H1 (cell line): ENCODE measurements around the gene SOAT2. TPM values are rescaled to one million over a fixed set of nuclear protein-coding genes. Genes with fewer than 3 reads are reported as not detected.

Experiments
- CTCF ChIA-PET: fragments of 300-600 bp; sonication (Branson Sonifier 250); formaldehyde crosslinking; loops from one replicate; lab custom pipeline; 2021; ENCODE audit not compliant: partially characterized antibody; lab: Charles Lee
- POLR2A ChIA-PET: fragments of 300-600 bp; sonication (Branson Sonifier 250); formaldehyde crosslinking; loops from one replicate; lab custom pipeline; 2021; ENCODE audit warnings: inconsistent platforms; ENCODE audit not compliant: partially characterized antibody; lab: Charles Lee
- DNase-seq, 2 experiments: peaks; one replicate each; pipeline versions ENCODE4 v3.0.0 to v3.0.0-alpha.2; 2010 to 2022; ENCODE audit warnings: low spot score in 2 of 2, low read depth in 1 of 2, mixed read lengths in 1 of 2
- FAIRE-seq: peaks from 2 replicates; lab custom pipeline; 2011; peaks lifted over from hg19 to GRCh38; lab: Jason Lieb, UNC
- H2AFZ ChIP-seq: 2 replicates; pipeline ENCODE4 v1.8.1; 2012; ENCODE audit warnings: low read length, inconsistent platforms
- H2AK5ac ChIP-seq: 2 replicates; pipeline ENCODE4 v1.6.1; 2013; ENCODE audit warnings: low read depth, low read length
- H2BK120ac ChIP-seq: replicated peaks from 2 replicates; pipeline ENCODE3; 2013; ENCODE audit warnings: low read depth, low read length, inconsistent platforms
- H2BK12ac ChIP-seq: 2 replicates; pipeline ENCODE4 v1.6.1; 2013; ENCODE audit warnings: low read depth, low read length
- H2BK15ac ChIP-seq: 2 replicates; pipeline ENCODE4 v1.6.1; 2013; ENCODE audit warnings: low read length
- H2BK20ac ChIP-seq: 2 replicates; pipeline ENCODE4 v1.6.1; 2013; ENCODE audit warnings: low read length
- H2BK5ac ChIP-seq: 2 replicates; pipeline ENCODE4 v1.6.1; 2013; ENCODE audit warnings: low read depth, low read length
- H3K14ac ChIP-seq: 2 replicates; pipeline ENCODE4 v1.6.1; 2013; ENCODE audit warnings: inconsistent platforms; ENCODE audit not compliant: insufficient read length
- H3K18ac ChIP-seq: 2 replicates; pipeline ENCODE4 v1.6.1; 2013; ENCODE audit warnings: low read length; ENCODE audit errors: extremely low read depth
- H3K23ac ChIP-seq: 2 replicates; pipeline ENCODE4 v1.6.1; 2013; ENCODE audit warnings: inconsistent platforms; ENCODE audit not compliant: insufficient read length
- H3K23me2 ChIP-seq: 2 replicates; pipeline ENCODE4 v1.6.1; 2013; ENCODE audit warnings: low read depth, low read length
- H3K27ac ChIP-seq: 2 replicates; pipeline ENCODE4 v1.6.1; 2011; ENCODE audit warnings: low read depth, low read length, inconsistent platforms
- H3K27me3 ChIP-seq, 4 experiments: replicated peaks in 1 of 4; 1 replicate in 1 of 4; 2 replicates in 3 of 4; pipeline versions ENCODE4 v1.6.1 to v1.8.1; 2011 to 2013; ENCODE audit warnings: low read length in 3 of 4, mild to moderate bottlenecking in 3 of 4, inconsistent platforms in 2 of 4, mixed read lengths in 2 of 4, moderate library complexity in 1 of 4; ENCODE audit not compliant: control insufficient read depth in 3 of 4, insufficient read depth in 3 of 4; ENCODE audit errors: extremely low read depth in 1 of 4
- H3K36me3 ChIP-seq, 4 experiments: 2 replicates each; pipeline versions ENCODE4 v1.6.1 to v1.8.1; 2011 to 2013; ENCODE audit warnings: mild to moderate bottlenecking in 4 of 4, low read length in 3 of 4, moderate library complexity in 2 of 4, control low read depth in 1 of 4, inconsistent platforms in 1 of 4; ENCODE audit not compliant: insufficient read depth in 4 of 4, control insufficient read depth in 2 of 4
- H3K4ac ChIP-seq: replicated peaks from 2 replicates; pipeline ENCODE3; 2013; ENCODE audit warnings: low read length, low read depth, mixed read lengths, inconsistent platforms; ENCODE audit not compliant: insufficient read length
- H3K4me1 ChIP-seq, 4 experiments: replicated peaks in 1 of 4; 1 replicate in 1 of 4; 2 replicates in 3 of 4; pipeline versions ENCODE4 v1.6.1 to v1.8.1; 2011 to 2013; ENCODE audit warnings: low read length in 3 of 4, inconsistent platforms in 2 of 4, mixed read lengths in 1 of 4; ENCODE audit not compliant: insufficient read depth in 4 of 4, control insufficient read depth in 3 of 4
- H3K4me2 ChIP-seq, 2 experiments: 2 replicates each; pipeline versions ENCODE4 v1.6.1 to v1.8.1; 2011 to 2013; ENCODE audit warnings: low read depth in 2 of 2, low read length in 2 of 2, control low read depth in 1 of 2, inconsistent platforms in 1 of 2, mild to moderate bottlenecking in 1 of 2; ENCODE audit not compliant: insufficient read depth in 1 of 2
- H3K4me3 ChIP-seq, 4 experiments: fragments of 200-600, 300-600 bp in 1 of 4; sonication (generic), shearing (Covaris generic), sonication (Bioruptor Twin) in 1 of 4; 2 replicates each; pipeline versions ENCODE4 v1.5.1 to v1.8.1; 2011 to 2016; ENCODE audit warnings: low read length in 4 of 4, low read depth in 3 of 4, control low read depth in 2 of 4, inconsistent platforms in 2 of 4, mild to moderate bottlenecking in 2 of 4, mixed read lengths in 1 of 4, moderate library complexity in 1 of 4; ENCODE audit not compliant: insufficient read depth in 2 of 4; ENCODE audit errors: extremely low read depth in 1 of 4
- H3K56ac ChIP-seq: replicated peaks from 2 replicates; pipeline ENCODE3; 2013; ENCODE audit warnings: low read depth, mild to moderate bottlenecking, mixed read lengths, low read length, inconsistent platforms; ENCODE audit not compliant: insufficient read length
- H3K79me1 ChIP-seq: 2 replicates; pipeline ENCODE4 v1.6.1; 2013; ENCODE audit warnings: low read depth, low read length, control low read depth
- H3K79me2 ChIP-seq, 2 experiments: 2 replicates each; pipeline versions ENCODE4 v1.6.1 to v1.8.1; 2012 to 2013; ENCODE audit warnings: low read length in 2 of 2, mild to moderate bottlenecking in 2 of 2, inconsistent platforms in 1 of 2; ENCODE audit not compliant: insufficient read depth in 2 of 2, control insufficient read depth in 1 of 2
- H3K9ac ChIP-seq, 4 experiments: replicated peaks in 1 of 4; 1 replicate in 1 of 4; 2 replicates in 3 of 4; pipeline versions ENCODE4 v1.6.1 to v1.8.1; 2011 to 2013; ENCODE audit warnings: low read depth in 3 of 4, low read length in 3 of 4, control low read depth in 2 of 4, mild to moderate bottlenecking in 2 of 4, moderate library complexity in 2 of 4, inconsistent platforms in 1 of 4; ENCODE audit errors: extremely low read depth in 1 of 4
- H3K9me3 ChIP-seq, 2 experiments: 2 replicates each; pipeline versions ENCODE4 v1.6.1 to v1.8.1; 2012 to 2013; ENCODE audit warnings: mild to moderate bottlenecking in 2 of 2, moderate library complexity in 2 of 2, control low read depth in 1 of 2, inconsistent platforms in 1 of 2, low read depth in 1 of 2, low read length in 1 of 2, mixed read lengths in 1 of 2; ENCODE audit not compliant: insufficient read depth in 2 of 2
- H4K20me1 ChIP-seq, 2 experiments: replicated peaks in 1 of 2; 2 replicates each; pipeline versions ENCODE3 to v1.8.1; 2011 to 2013; ENCODE audit warnings: inconsistent platforms in 2 of 2, low read length in 2 of 2, mild to moderate bottlenecking in 1 of 2; ENCODE audit not compliant: insufficient read depth in 2 of 2, control insufficient read depth in 1 of 2
- H4K5ac ChIP-seq: 2 replicates; pipeline ENCODE4 v1.6.1; 2013; ENCODE audit warnings: low read length, low read depth, mixed read lengths, inconsistent platforms; ENCODE audit not compliant: insufficient read length
- H4K8ac ChIP-seq: 2 replicates; pipeline ENCODE4 v1.8.0; 2013; ENCODE audit warnings: mild to moderate bottlenecking, moderate library complexity, low read length, inconsistent platforms; ENCODE audit not compliant: insufficient read depth; ENCODE audit errors: extremely low read depth
- H4K91ac ChIP-seq: replicated peaks from 2 replicates; pipeline ENCODE3; 2013; ENCODE audit warnings: low read length, mixed read lengths, inconsistent platforms; ENCODE audit not compliant: insufficient read length
- EGR1 ChIP-seq: IDR thresholded peaks from 2 replicates; pipeline ENCODE4 v1.6.1; 2011; ENCODE audit warnings: low read depth, low read length, borderline replicate concordance
- EP300 ChIP-seq, 2 experiments: IDR thresholded peaks; 1 replicate in 1 of 2; 2 replicates in 1 of 2; pipeline ENCODE4 v1.6.1; 2011 to 2012; ENCODE audit warnings: low read depth in 2 of 2, low read length in 2 of 2, mild to moderate bottlenecking in 2 of 2, borderline replicate concordance in 1 of 2, inconsistent platforms in 1 of 2, moderate library complexity in 1 of 2
- MAFK ChIP-seq: IDR thresholded peaks from 2 replicates; pipeline ENCODE4 v1.6.1; 2012; ENCODE audit warnings: low read depth, mild to moderate bottlenecking, improper control_type of control experiment, low read length
- RFX5 ChIP-seq: IDR thresholded peaks from 2 replicates; pipeline ENCODE4 v1.6.1; 2011; ENCODE audit warnings: low read depth, low read length, improper control_type of control experiment, borderline replicate concordance
- USF2 ChIP-seq: IDR thresholded peaks from 2 replicates; pipeline ENCODE4 v1.6.1; 2011; ENCODE audit warnings: low read length, improper control_type of control experiment
- WGBS, 2 experiments: shearing (Covaris generic) in 1 of 2; methylation state at CpG; one replicate each; pipeline versions ENCODE4 v1.1.6 to v1.1.7; 2013 to 2015; ENCODE audit warnings: low lambda C conversion rate in 2 of 2, mixed read lengths in 2 of 2, inconsistent platforms in 1 of 2, low coverage in 1 of 2, missing lambda C conversion rate in 1 of 2; ENCODE audit not compliant: insufficient replicate concordance in 2 of 2, insufficient coverage in 1 of 2, insufficient read length in 1 of 2; ENCODE audit errors: extremely low coverage in 1 of 2, missing lambda C conversion rate in 1 of 2; 5-methylcytosine and 5-hydroxymethylcytosine counted together
- polyA plus RNA-seq, 7 experiments: library from polyadenylated mRNA; depleted of rRNA in 3 of 7; stranded (reverse) in 5 of 7; unstranded in 2 of 7; fragments of >200 nt in 5 of 7; fragments of 200-250 nt in 2 of 7; gene quantifications; 1 replicate in 5 of 7; 2 replicates in 1 of 7; 4 replicates in 1 of 7; pipeline versions ENCODE4 v1.2.1 to v1.2.3, GENCODE V29; 2011 to 2013; ENCODE audit warnings: missing spikeins in 2 of 7, mixed read lengths in 2 of 7
- total RNA-seq: library from RNA; stranded (reverse); fragmentation: NEBNext Ultra II Directional; extraction: Animal tissue kit (Norgen Biotek cat#: 25700); gene quantifications from 2 replicates; pipeline ENCODE4 v1.2.1, GENCODE V29; 2021

The SOAT2 gene
- total and polyA plus RNA-seq, 2 of the 8 experiments (the other 6 are each of a cell fraction or from before 2014, with no cell fraction given): 0.08 TPM; not detected in 1

GRCh38 chr12:53056296-53056695 lies 47.0 kb upstream of the SOAT2 start:
- DNase-seq: no peak
- ChIA-PET POLR2A (interaction anchor here (4.1 to 35.6 kb wide), 3 partner anchors 6 to 44 kb away, joined by 16 to 711 read pairs (median 26); partner anchors contain the start of genes EIF4B and TNS2), CTCF (interaction anchor here (0.6 to 15.7 kb wide), 5 partner anchors 6 to 103 kb away, joined by 3 to 258 read pairs (median 42); partner anchors contain the start of genes IGFBP6 and TNS2)
- H3K23ac ChIP-seq: no peak overlapping the region
- H4K91ac ChIP-seq: no peak overlapping the region
- H3K36me3 ChIP-seq: peaks cover 0 to 5% (median 0%) of the 10 kb centered on the region in 4 experiments; a peak in 1 of 8 replicates
- no peak overlapping the region for H3K4ac ChIP-seq
- H4K5ac ChIP-seq: no peak overlapping the region
- H2AFZ ChIP-seq: no peak overlapping the region
- H3K27me3 ChIP-seq: peaks cover 0 to 12% (median 4%) of the 10 kb centered on the region in 4 experiments; a peak in 4 of 7 replicates
- H3K9ac ChIP-seq: no peak overlapping the region
- WGBS, 2 experiments: 85% methylated on average over 5 of the region's 5 CpGs; no CpG with 5 or more reads in 1 of the 2 experiments
- H4K20me1 ChIP-seq: peaks cover 9 to 12% of the 10 kb centered on the region in 2 experiments
- no peak overlapping the region for H3K27ac ChIP-seq
- H2BK12ac ChIP-seq: no peak overlapping the region
- H3K14ac ChIP-seq: no peak overlapping the region
- H2AK5ac ChIP-seq: no peak overlapping the region
- TF ChIP-seq USF2: no peak
- no peak for TF ChIP-seq EP300 (IDR thresholded peaks at IDR 0.05; ENCODE audit: borderline replicate concordance in 1 of 2, low read depth in 2 of 2, low read length in 2 of 2)
- no peak for TF ChIP-seq RFX5
- TF ChIP-seq MAFK: no peak
- TF ChIP-seq EGR1: no peak
- H3K23me2 ChIP-seq: peaks cover 8% of the 10 kb centered on the region
- H2BK20ac ChIP-seq: no peak overlapping the region
- peaks cover under 1 to 12% (median 6%) of the 10 kb centered on the region in 4 experiments for H3K4me1 ChIP-seq
- H3K56ac ChIP-seq: no peak overlapping the region
- no peak overlapping the region for H2BK15ac ChIP-seq
- no peak overlapping the region for H2BK120ac ChIP-seq
- H3K9me3 ChIP-seq: no peaks in the 10 kb centered on the region
- FAIRE-seq: no peak
- H4K8ac ChIP-seq: no peak overlapping the region
- H2BK5ac ChIP-seq: no peak overlapping the region
- peaks cover 6% of the 10 kb centered on the region; the same call in 1 of the 2 replicates for H3K79me1 ChIP-seq
- no peak overlapping the region for H3K18ac ChIP-seq
- H3K4me3 ChIP-seq: no peak overlapping the region
- no peaks in the 10 kb centered on the region for H3K79me2 ChIP-seq
- H3K4me2 ChIP-seq: no peak overlapping the region
